D341Med (cell line): Measurements from ENCODE around the gene TACC2.
A peak's percentile ranks its signal among the peaks of the same experiment; 100 is the strongest.
"Not testable (repeated sequence)": the region's sequence is repeated elsewhere in the genome, so short reads cannot be mapped to it uniquely, and the experiment has no call there.

ENCODE experiments used
- DNase-seq: peaks from one replicate; pipeline ENCODE4 v3.0.0; 2012; ENCODE audit warnings: low spot score

Gene TACC2

GRCh38 chr10:122089311-122090017, 100.5 kb downstream of the TACC2 start:
- no peak for DNase-seq

- DNase-seq: no peak
These were observed 102.8 kb downstream of the TACC2 start for GRCh38 chr10:122091722-122092121.

- no peak for DNase-seq
These were observed 104.1 kb downstream of the TACC2 start for GRCh38 chr10:122093076-122093475.

- not testable (repeated sequence) for DNase-seq
These were observed 107.2 kb downstream of the TACC2 start for GRCh38 chr10:122096181-122096580.

GRCh38 chr10:122096705-122097104, 107.7 kb downstream of the TACC2 start:
- no peak for DNase-seq

GRCh38 chr10:122097935-122098334, 109.0 kb downstream of the TACC2 start:
- no peak for DNase-seq

- DNase-seq: no peak
These were observed 110.0 kb downstream of the TACC2 start for GRCh38 chr10:122098924-122099323.

GRCh38 chr10:122099562-122099961, 110.6 kb downstream of the TACC2 start:
- no peak for DNase-seq

GRCh38 chr10:122102146-122102868, 113.3 kb downstream of the TACC2 start:
- no peak for DNase-seq

- DNase-seq: no peak
These were observed 114.0 kb downstream of the TACC2 start for GRCh38 chr10:122102869-122103525.

GRCh38 chr10:122103592-122103991, 114.6 kb downstream of the TACC2 start:
- DNase-seq: no peak

GRCh38 chr10:122108786-122109185, 119.8 kb downstream of the TACC2 start:
- DNase-seq: not testable (repeated sequence)

- DNase-seq: no peak
These were observed 123.2 kb downstream of the TACC2 start for GRCh38 chr10:122112021-122112616.

- peak; percentile 59 for DNase-seq
These were observed 123.7 kb downstream of the TACC2 start for GRCh38 chr10:122112625-122113160.

- DNase-seq: peak; percentile 49
These were observed 124.4 kb downstream of the TACC2 start for GRCh38 chr10:122113161-122113944.

- no peak for DNase-seq
These were observed 125.2 kb downstream of the TACC2 start for GRCh38 chr10:122113945-122114747.

GRCh38 chr10:122115874-122116273, 126.9 kb downstream of the TACC2 start:
- DNase-seq: no peak

- no peak for DNase-seq
These were observed 127.4 kb downstream of the TACC2 start for GRCh38 chr10:122116331-122116730.

GRCh38 chr10:122117475-122117874, 128.5 kb downstream of the TACC2 start:
- DNase-seq: no peak

- no peak for DNase-seq
These were observed 131.2 kb downstream of the TACC2 start for GRCh38 chr10:122120008-122120744.
